Stimulated activated CD4-positive, alpha-beta T cell treated with anti-CD3 and anti-CD28 coated beads, Interleukin-2, amount 100 ng/mL, for 24 hours (primary cell): Measurements from ENCODE around the gene GNAI3.
A peak's percentile ranks its signal among the peaks of the same experiment; 100 is the strongest.

Experiments used
- DNase-seq, 2 donors: peaks; one replicate each; pipeline ENCODE4 v3.0.0-alpha.2; 2020

GNAI3 gene

GRCh38 chr1:109546311-109547109, 1.9 kb upstream of the GNAI3 start:
- DNase-seq = peak; percentile 90 to 95

GRCh38 chr1:109547463-109548320, 723 bp upstream of the GNAI3 start:
- peak; percentile 15 to 17 for DNase-seq

- DNase-seq = no peak
Observed at GRCh38 chr1:109556563-109556962, 8.1 kb downstream of the GNAI3 start.

- no peak for DNase-seq
Observed at GRCh38 chr1:109557520-109557919, 9.1 kb downstream of the GNAI3 start.

- DNase-seq = no peak
Observed at GRCh38 chr1:109559995-109560394, 11.6 kb downstream of the GNAI3 start.

GRCh38 chr1:109564194-109564878, 15.9 kb downstream of the GNAI3 start:
- no peak for DNase-seq

GRCh38 chr1:109565241-109565640, 16.8 kb downstream of the GNAI3 start:
- no peak for DNase-seq

GRCh38 chr1:109566982-109567381, 18.6 kb downstream of the GNAI3 start:
- DNase-seq = no peak

- DNase-seq = no peak
Observed at GRCh38 chr1:109567877-109568672, 19.7 kb downstream of the GNAI3 start.

- DNase-seq = no peak
Observed at GRCh38 chr1:109569323-109569722, 20.9 kb downstream of the GNAI3 start.

- no peak for DNase-seq
Observed at GRCh38 chr1:109570414-109570813, 22.0 kb downstream of the GNAI3 start.

GRCh38 chr1:109573785-109574184, 25.4 kb downstream of the GNAI3 start:
- DNase-seq = no peak

- no peak for DNase-seq
Observed at GRCh38 chr1:109578947-109579443, 30.6 kb downstream of the GNAI3 start.

GRCh38 chr1:109579491-109579890, 31.1 kb downstream of the GNAI3 start:
- DNase-seq = no peak

GRCh38 chr1:109582021-109582420, 33.6 kb downstream of the GNAI3 start:
- no peak for DNase-seq

GRCh38 chr1:109584766-109585165, 36.4 kb downstream of the GNAI3 start:
- DNase-seq = no peak

- no peak for DNase-seq
Observed at GRCh38 chr1:109586055-109586454, 37.6 kb downstream of the GNAI3 start.

- DNase-seq = no peak
Observed at GRCh38 chr1:109589177-109589576, 40.8 kb downstream of the GNAI3 start.

GRCh38 chr1:109589679-109590078, 41.3 kb downstream of the GNAI3 start:
- no peak for DNase-seq

GRCh38 chr1:109592916-109593315, 44.5 kb downstream of the GNAI3 start:
- no peak for DNase-seq

GRCh38 chr1:109595531-109595930, 47.1 kb downstream of the GNAI3 start:
- no peak for DNase-seq

- DNase-seq = no peak
Observed at GRCh38 chr1:109598156-109598555, 49.7 kb downstream of the GNAI3 start.
